Loucy (cell line): ENCODE measurements around the gene TUBA4B.

Experiments used
- EZH2phosphoT487 ChIP-seq: fragments of 200-600 bp; IDR thresholded peaks from 2 replicates; pipeline ENCODE4 v1.6.1; 2018; ENCODE audit warnings: antibody characterized with exemption, mild to moderate bottlenecking, moderate library complexity, borderline replicate concordance
- TF ChIP-seq, protein P1 (sequence below): fragments of 200-600 bp; sonication (generic); conservative IDR thresholded peaks from 2 replicates; pipeline ENCODE4 v1.5.1; 2014; ENCODE audit warnings: mild to moderate bottlenecking, antibody characterized with exemption, low read length

DNA sequence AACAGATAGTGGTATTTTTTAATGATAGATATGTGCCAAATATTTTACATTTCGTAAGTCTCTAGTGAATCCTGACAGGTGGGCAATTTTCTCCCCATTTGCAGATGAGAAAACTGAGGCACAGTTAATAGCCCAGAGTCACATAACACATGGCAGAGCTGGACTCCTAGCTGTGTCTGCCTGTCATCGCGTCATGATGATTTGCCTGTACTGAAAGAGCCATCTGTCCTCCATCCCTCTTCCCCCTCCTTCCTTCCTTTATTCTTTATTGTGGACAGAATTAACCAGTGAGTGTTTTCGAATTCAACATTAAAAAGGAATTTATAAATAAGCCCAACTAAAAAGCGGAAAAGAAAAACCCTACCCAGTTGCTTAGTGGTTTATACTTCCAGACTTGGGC lies 29.3 kb downstream of the TUBA4B start:
- TF ChIP-seq, protein P1, sequence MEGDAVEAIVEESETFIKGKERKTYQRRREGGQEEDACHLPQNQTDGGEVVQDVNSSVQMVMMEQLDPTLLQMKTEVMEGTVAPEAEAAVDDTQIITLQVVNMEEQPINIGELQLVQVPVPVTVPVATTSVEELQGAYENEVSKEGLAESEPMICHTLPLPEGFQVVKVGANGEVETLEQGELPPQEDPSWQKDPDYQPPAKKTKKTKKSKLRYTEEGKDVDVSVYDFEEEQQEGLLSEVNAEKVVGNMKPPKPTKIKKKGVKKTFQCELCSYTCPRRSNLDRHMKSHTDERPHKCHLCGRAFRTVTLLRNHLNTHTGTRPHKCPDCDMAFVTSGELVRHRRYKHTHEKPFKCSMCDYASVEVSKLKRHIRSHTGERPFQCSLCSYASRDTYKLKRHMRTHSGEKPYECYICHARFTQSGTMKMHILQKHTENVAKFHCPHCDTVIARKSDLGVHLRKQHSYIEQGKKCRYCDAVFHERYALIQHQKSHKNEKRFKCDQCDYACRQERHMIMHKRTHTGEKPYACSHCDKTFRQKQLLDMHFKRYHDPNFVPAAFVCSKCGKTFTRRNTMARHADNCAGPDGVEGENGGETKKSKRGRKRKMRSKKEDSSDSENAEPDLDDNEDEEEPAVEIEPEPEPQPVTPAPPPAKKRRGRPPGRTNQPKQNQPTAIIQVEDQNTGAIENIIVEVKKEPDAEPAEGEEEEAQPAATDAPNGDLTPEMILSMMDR, result no peak
- TF ChIP-seq EZH2phosphoT487, result no peak
